GM18870 (cell line): ENCODE measurements around the gene TENT5C.

Source experiments
- ATAC-seq: cut with Tn5 transposase; IDR thresholded peaks from one replicate; pipeline ENCODE4 v1.9.1; 2021; ENCODE audit warnings: moderate library complexity; ENCODE audit not compliant: unreplicated experiment

Gene TENT5C

DNA sequence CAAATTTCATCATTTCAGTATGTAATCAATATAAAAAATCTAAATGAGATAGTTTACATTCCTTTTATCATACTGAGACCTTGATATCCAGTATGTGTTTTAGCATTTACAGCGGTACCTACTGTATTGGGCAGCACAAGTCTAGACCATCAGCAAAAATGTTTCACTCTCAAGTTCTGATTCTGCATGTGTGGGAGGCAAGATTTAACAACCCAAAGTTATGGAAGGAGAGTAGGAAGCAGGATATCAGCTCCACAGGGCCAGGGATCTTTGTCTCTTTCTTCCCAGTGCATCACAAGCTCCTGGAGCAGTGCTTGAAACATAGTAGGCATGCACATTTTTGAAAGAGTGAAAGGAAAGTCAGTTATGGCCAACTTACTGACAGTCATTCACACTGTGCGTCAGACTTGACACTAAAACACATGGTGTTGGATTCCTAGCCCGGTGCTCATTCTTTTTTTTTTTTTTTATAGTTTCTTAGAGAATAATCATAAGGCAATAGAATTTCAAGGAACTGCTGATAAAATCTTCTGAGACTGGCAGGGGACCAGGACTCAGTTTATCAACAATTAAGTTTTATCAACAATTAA, 6.1 kb downstream of the TENT5C start:
- no peak for ATAC-seq

GRCh38 chr1:117612517-117613248, 6.8 kb downstream of the TENT5C start:
- ATAC-seq: no peak

- ATAC-seq: no peak
Observed at GRCh38 chr1:117613249-117613968, 7.6 kb downstream of the TENT5C start.

GRCh38 chr1:117613969-117614729, 8.3 kb downstream of the TENT5C start:
- ATAC-seq: no peak

- no peak for ATAC-seq
Observed at GRCh38 chr1:117615474-117615873, 9.6 kb downstream of the TENT5C start.

DNA sequence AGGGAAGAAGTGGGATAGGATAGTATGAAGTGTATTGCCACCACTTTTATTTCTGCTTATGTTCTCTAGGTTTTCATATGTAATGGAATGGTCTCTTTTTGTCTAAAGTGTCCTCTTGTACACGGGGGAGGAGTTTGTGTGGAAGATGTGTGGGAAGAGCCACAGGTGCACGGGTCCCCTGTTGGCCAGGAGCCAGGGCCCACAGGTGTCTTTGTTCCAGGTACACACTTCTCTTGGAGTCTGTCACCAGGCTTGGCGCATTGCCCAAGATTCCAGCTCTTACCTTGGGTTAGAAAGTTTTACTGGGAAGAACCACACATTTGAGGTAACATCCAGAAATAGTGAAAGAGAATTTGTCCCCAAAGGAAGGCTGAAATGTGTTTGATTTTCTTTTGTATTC, 10.5 kb downstream of the TENT5C start:
- ATAC-seq: no peak

DNA sequence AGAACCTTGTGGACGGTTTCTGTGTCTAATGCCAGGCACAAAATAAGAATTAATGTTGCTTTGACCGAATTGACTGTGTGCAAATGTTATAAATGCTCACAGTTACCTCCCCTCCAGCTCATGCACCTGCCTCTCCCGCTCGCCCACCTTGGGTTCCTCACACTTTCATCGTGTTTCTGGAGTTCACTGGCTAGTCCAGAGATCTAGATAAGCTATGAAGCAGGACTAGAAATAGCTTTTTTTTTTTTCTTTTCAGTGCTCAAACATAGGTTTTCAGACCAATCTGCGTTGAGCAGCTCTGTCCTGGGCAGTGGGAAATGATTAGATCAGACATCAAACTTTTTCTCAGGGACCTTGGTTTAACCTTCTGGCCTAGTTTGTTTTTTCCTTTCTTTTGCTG, 11.1 kb downstream of the TENT5C start:
- ATAC-seq: no peak

GRCh38 chr1:117618450-117619122, 12.7 kb downstream of the TENT5C start:
- ATAC-seq: no peak

GRCh38 chr1:117620440-117620839, 14.6 kb downstream of the TENT5C start:
- ATAC-seq: no peak

- ATAC-seq: no peak
Observed at GRCh38 chr1:117621316-117621715, 15.5 kb downstream of the TENT5C start.

- ATAC-seq: no peak
Observed at GRCh38 chr1:117622726-117623125, 16.9 kb downstream of the TENT5C start.

- no peak for ATAC-seq
Observed at GRCh38 chr1:117623141-117623540, 17.3 kb downstream of the TENT5C start.

- ATAC-seq: no peak
Observed at GRCh38 chr1:117623698-117624097, 17.9 kb downstream of the TENT5C start.

DNA sequence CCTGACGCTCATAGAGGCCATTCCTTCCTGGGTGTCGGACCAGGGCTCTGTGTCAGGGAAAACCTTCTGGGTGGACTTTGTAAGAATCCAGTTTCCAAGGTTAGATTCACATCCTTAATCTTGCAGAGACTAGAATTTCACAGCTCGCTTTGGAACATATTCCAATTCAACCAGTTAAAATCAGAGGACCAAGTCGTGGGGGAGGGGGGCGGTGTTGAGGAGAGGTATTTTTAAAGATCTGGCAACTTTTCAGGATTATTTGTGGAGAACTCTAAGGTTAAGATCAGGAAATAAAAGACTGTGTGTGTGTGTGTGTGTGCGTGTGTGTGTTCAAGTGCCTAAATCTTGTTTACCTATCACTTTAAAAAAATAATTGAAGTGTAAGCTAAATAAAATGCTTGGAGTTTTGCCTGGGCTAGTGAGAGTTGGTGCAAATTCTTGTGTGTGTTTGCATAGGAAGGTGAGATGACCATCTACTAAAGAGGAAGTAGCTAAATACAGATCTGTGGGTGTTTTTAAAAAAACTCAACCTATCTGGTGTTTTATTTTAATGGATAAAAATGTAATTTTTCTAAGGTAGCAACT, 21.8 kb downstream of the TENT5C start:
- ATAC-seq: no peak

DNA sequence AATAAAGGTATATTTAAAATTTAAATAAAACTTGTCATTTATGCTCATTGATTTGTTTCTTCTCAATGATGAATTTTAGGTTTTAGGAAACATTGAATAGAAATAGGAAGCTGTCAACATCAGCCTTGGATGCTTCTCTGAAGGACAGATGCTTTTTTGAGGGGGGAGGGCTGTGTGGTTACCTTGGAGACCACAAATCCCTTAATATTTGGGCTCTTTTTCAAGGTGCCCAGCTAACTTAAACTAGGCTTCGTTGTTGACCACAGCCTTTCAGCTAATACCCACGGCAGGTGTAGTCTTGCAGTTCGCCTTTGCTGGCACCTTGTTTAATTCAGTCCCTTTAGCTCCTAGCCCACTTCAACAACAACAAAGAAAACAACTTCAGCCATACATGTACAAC, 22.5 kb downstream of the TENT5C start:
- no peak for ATAC-seq

DNA sequence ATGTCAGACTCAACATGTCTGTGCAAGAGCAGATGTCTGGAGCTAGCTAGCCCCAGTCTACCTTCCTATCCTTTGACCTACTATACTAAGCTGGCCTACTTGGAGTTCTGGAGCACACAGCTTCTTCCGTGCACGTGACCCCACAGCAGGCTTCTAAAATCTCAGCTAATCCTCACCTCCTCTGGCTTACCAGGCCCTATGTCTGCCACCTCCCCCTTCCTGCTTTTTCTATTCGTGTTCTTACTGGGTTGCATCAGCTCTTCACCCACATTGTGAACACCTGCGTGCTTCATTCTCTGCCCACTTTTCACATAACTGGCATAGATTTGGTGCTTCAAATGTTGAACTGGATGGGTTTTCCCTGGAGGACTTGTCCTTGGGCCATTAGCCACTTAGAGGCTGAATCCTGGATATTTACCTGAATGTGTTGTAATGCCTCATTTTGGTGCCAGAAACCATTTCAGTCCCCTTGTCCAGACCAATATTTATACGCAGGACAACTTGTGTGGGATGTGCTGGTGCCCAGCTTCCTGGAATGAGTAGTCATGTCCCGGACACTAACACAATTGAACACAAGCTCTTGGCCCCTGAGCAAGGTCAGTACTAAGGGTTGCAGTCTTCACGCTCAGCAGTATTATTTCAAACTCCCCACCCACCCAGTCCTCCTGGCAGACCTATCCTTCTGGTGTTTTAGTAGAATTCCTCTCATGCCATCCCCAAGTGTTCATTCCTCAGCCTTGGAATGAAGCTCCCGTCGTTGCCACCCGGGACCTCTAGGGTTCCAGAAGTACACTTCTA, 24.0 kb downstream of the TENT5C start:
- no peak for ATAC-seq

DNA sequence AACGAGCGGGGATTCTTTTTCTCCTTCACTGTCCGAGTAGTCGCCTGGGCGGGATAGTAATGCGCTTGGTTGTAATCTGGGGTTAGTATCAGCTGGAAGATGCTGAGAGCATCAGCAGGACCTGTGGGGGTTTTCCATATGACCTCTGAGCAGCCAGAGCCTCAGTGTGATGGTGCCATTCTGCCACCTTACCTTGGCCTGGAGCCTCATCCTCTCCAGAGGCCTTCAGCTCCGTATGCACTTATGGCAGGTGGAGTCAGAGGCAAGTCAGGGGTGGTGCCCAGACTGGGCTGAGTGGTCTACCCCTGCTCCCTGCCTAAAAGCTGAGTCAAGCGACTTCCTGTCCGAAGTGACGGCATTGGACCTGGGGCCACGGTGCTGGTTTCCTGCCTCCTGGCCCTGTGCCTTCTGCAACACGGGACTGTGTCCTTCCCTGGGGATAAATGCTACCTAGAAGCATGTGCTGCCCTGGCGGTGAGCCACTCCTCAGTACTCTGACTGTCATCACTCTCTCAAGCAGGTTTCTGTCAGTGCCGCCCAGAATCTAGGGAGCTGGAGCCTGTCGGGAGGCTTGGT, 24.7 kb downstream of the TENT5C start:
- ATAC-seq: no peak

- no peak for ATAC-seq
Observed at GRCh38 chr1:117631359-117632160, 25.7 kb downstream of the TENT5C start.
